Sigmoid colon (tissue), 7 donors: ENCODE measurements around the gene ZNF467. TPM values are rescaled to one million over a fixed set of nuclear protein-coding genes. Genes with fewer than 3 reads are reported as not detected.

Experiments
- DNase-seq: peaks from one replicate; pipeline ENCODE4 v3.0.0-alpha.2; 2019
- H3K27ac ChIP-seq, 4 donors: fragments of 200-600 bp; sonication (generic); one replicate each; pipeline ENCODE4 v1.5.1; 2016 to 2019; ENCODE audit warnings: mild to moderate bottlenecking in 1 of 4
- H3K27me3 ChIP-seq, 3 donors: fragments of 200-600 bp; sonication (generic); one replicate each; pipeline ENCODE4 v1.5.1; 2019; ENCODE audit warnings: mild to moderate bottlenecking in 1 of 3
- H3K36me3 ChIP-seq, 4 donors: fragments of 200-600 bp; sonication (generic); one replicate each; pipeline ENCODE4 v1.5.1; 2016 to 2019
- H3K4me1 ChIP-seq, 4 donors: fragments of 200-600 bp; sonication (generic); one replicate each; pipeline ENCODE4 v1.5.1; 2017 to 2019
- H3K4me3 ChIP-seq, 4 donors: fragments of 200-600 bp; sonication (generic); one replicate each; pipeline ENCODE4 v1.5.1; 2017 to 2019; ENCODE audit warnings: mild to moderate bottlenecking in 2 of 4, moderate library complexity in 1 of 4
- H3K9me3 ChIP-seq, 4 donors: fragments of 200-600 bp in 3 of 4; sonication (generic) in 3 of 4; one replicate each; pipeline versions ENCODE4 v1.5.1 to v1.6.1; 2013 to 2019
- EP300 ChIP-seq, 4 donors: sonication (generic); formaldehyde crosslinking; IDR thresholded peaks; one replicate each; pipeline ENCODE4 v1.6.1; 2017; ENCODE audit warnings: antibody characterized with exemption in 4 of 4
- POLR2A ChIP-seq, 2 donors: fragments of 450-650 bp; IDR thresholded peaks; one replicate each; pipeline ENCODE4 v1.6.1; 2016; ENCODE audit warnings: antibody characterized with exemption in 2 of 2, mild to moderate bottlenecking in 2 of 2, moderate library complexity in 2 of 2
- POLR2AphosphoS5 ChIP-seq, 4 donors: sonication (generic); formaldehyde crosslinking; IDR thresholded peaks; one replicate each; pipeline ENCODE4 v1.6.1; 2017; ENCODE audit warnings: antibody characterized with exemption in 4 of 4
- WGBS, 2 donors: extraction: QIAGEN DNeasy Blood & Tissue Kit; methylation state at CpG; one replicate each; pipeline ENCODE4 v1.1.7; 2013; 5-methylcytosine and 5-hydroxymethylcytosine counted together
- intact Hi-C: fragments of 100-400 bp; cut with DNase I; formaldehyde crosslinking; loops from one replicate; pipeline ENCODE4 v1.15.1; 2023
- polyA plus RNA-seq, 3 donors: library from polyadenylated mRNA; stranded (reverse); fragments of 200-250 nt; gene quantifications; one replicate each; pipeline ENCODE4 v1.2.3, GENCODE V29; 2013
- total RNA-seq, 4 donors: library from RNA; depleted of rRNA; stranded (reverse); fragments of >200 nt; gene quantifications; one replicate each; pipeline ENCODE4 v1.1.0, GENCODE V29; 2016
- TF ChIP-seq, protein P1 (sequence below), 4 experiments: fragments of 450-650 bp in 3 of 4; fragments of 200-600 bp in 1 of 4; IDR thresholded peaks; one replicate each; pipeline ENCODE4 v1.5.1; 2016 to 2019; ENCODE audit warnings: antibody characterized with exemption in 4 of 4, mild to moderate bottlenecking in 3 of 4, moderate library complexity in 2 of 4
- donor health status: healthy with polysubstance abuse.
- donor health status: Bipolar disorder and iron deficiency.
- donor health status: healthy.

The ZNF467 gene
- total and polyA plus RNA-seq, 7 donors: 3.0 to 15.7 (median 7.1) TPM

DNA sequence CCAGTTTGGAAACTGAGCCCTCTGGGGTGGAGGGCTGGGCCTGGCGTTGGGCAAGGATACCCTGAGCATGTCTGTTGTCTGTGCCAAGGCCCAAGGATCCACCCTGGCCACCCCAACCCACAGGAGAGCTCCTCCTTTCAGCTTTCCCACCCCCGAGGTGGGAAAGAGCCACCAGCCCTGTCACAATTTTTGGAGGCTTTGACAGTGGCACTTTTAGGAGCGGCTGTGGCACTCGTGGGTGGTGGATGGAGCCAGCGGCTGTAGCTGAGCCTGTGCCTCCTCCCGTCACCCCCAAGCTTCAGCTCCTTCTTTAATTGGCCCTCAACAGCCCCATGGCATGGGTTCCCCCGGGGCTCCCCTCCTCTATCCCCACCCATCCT lies 46.6 kb upstream of the ZNF467 start:
- intact Hi-C loops: no loop called here
- no peak for DNase-seq
- WGBS, 2 donors: 81 to 87% methylated on average over 7 of the region's 7 CpGs
- no peak overlapping the region for H3K27ac ChIP-seq
- TF ChIP-seq, protein P1, sequence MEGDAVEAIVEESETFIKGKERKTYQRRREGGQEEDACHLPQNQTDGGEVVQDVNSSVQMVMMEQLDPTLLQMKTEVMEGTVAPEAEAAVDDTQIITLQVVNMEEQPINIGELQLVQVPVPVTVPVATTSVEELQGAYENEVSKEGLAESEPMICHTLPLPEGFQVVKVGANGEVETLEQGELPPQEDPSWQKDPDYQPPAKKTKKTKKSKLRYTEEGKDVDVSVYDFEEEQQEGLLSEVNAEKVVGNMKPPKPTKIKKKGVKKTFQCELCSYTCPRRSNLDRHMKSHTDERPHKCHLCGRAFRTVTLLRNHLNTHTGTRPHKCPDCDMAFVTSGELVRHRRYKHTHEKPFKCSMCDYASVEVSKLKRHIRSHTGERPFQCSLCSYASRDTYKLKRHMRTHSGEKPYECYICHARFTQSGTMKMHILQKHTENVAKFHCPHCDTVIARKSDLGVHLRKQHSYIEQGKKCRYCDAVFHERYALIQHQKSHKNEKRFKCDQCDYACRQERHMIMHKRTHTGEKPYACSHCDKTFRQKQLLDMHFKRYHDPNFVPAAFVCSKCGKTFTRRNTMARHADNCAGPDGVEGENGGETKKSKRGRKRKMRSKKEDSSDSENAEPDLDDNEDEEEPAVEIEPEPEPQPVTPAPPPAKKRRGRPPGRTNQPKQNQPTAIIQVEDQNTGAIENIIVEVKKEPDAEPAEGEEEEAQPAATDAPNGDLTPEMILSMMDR (IDR thresholded peaks at IDR 0.05): no peak
- H3K9me3 ChIP-seq: no peaks in the 10 kb centered on the region
- H3K27me3 ChIP-seq: no peaks in the 10 kb centered on the region
- no peaks in the 10 kb centered on the region for H3K36me3 ChIP-seq
- no peaks in the 10 kb centered on the region for H3K4me1 ChIP-seq
- H3K4me3 ChIP-seq: no peak overlapping the region

DNA sequence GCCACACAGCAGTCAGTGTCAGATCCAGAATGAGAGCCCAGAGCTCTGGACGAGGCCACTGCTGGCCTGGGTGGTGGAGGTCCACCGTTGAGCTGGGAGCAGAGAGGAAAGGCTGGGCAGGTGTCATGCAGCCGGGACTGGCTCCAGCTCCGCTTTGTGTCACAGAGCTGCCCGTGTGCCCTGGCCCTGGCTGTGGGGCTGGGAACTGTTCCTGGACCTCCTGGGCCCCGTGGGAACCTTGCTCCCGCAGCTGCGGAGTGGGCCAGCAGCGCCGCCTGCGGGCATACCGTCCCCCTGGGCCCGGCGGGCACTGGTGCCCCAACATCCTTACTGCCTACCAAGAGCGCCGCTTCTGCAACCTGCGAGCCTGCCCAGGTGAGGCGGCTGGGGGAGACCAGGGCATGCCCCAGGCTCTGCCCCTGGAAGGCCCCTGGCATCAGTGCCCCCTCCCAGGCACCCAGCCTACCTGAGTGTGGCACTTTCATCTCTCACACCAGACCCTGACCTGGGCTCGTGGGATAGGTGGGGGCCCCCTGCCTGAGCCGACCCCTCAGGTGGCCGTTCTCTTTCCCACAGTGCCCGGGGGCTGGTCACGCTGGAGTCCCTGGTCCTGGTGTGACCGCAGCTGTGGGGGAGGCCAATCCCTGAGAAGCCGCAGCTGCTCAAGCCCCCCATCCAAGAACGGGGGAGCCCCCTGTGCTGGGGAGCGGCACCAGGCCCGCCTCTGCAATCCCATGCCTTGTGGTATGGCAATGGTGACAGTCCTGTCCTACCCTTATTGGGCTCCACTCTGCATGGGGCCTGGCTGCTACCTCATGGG lies 46.0 kb upstream of the ZNF467 start:
- 92% methylated on average over 28 of the region's 28 CpGs for WGBS, 2 donors
- DNase-seq: no peak
- TF ChIP-seq, protein P1 (IDR thresholded peaks at IDR 0.05): no peak
- TF ChIP-seq POLR2A (IDR thresholded peaks at IDR 0.05) (no peak), POLR2AphosphoS5 (IDR thresholded peaks at IDR 0.05) (no peak), EP300 (IDR thresholded peaks at IDR 0.05) (no peak)
- Histone ChIP-seq H3K9me3 (no peaks in the 10 kb centered on the region), H3K4me1 (no peaks in the 10 kb centered on the region), H3K36me3 (no peaks in the 10 kb centered on the region), H3K27ac (no peak overlapping the region), H3K27me3 (no peaks in the 10 kb centered on the region), H3K4me3 (no peak overlapping the region)
- intact Hi-C loops: no loop called here

DNA sequence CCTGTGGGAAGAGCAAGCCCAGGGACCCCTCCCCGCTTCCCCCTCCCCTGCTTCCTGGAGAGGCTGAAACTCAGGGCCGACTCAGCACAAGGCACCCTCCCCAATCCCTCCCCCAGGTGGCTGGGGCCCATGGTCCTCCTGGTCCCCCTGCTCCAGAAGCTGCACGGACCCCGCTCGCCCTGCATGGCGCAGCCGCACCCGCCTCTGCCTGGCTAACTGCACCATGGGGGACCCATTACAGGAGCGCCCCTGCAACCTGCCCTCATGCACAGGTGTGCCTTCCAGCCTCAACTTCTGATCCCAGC lies 45.1 kb upstream of the ZNF467 start:
- Histone ChIP-seq H3K36me3 (no peaks in the 10 kb centered on the region), H3K27ac (no peak overlapping the region), H3K4me1 (no peaks in the 10 kb centered on the region), H3K9me3 (no peaks in the 10 kb centered on the region), H3K27me3 (no peaks in the 10 kb centered on the region), H3K4me3 (no peak overlapping the region)
- intact Hi-C loops: no loop called here
- no peak for DNase-seq
- TF ChIP-seq EP300 (IDR thresholded peaks at IDR 0.05) (no peak), POLR2AphosphoS5 (IDR thresholded peaks at IDR 0.05) (no peak), POLR2A (IDR thresholded peaks at IDR 0.05) (no peak)
- TF ChIP-seq, protein P1 (IDR thresholded peaks at IDR 0.05): no peak
- WGBS, 2 donors: 85 to 87% methylated on average over 9 of the region's 9 CpGs

DNA sequence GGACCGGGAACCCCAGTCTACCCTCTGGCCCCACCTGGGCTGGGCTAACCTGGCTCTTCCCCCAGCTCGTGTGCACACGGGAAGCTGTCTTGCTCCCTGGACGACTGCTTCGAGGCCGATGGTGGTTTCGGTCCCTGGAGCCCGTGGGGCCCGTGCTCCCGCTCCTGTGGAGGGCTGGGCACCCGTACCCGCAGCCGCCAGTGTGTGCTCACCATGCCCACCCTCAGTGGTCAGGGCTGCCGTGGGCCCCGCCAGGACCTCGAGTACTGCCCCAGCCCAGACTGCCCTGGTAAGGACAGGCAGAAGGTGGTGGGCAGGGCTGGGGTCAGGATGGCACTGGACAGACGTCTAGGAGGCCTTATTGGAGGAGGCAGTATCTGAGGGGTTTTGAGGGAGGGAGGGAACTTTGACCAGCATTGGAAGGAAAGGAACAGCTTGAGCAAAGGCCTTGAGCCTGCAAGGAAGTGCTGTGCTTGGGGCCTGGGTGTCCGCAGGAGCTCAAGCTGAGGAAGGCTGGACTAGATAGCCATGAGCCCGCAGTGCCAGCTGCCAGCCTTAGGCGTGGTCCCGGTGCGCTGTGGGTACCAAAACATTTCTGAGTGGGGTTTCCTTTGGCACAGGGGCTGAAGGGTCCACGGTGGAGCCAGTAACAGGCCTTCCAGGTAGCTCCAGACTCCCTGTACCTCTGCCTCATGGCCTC lies 44.6 kb upstream of the ZNF467 start:
- Histone ChIP-seq H3K27me3 (no peaks in the 10 kb centered on the region), H3K4me3 (no peak overlapping the region), H3K36me3 (no peaks in the 10 kb centered on the region), H3K4me1 (no peaks in the 10 kb centered on the region), H3K27ac (no peak overlapping the region), H3K9me3 (no peaks in the 10 kb centered on the region)
- no peak for DNase-seq
- WGBS, 2 donors: 81 to 88% methylated on average over 23 of the region's 23 CpGs
- intact Hi-C loops: no loop called here
- TF ChIP-seq POLR2AphosphoS5 (IDR thresholded peaks at IDR 0.05) (no peak), EP300 (IDR thresholded peaks at IDR 0.05) (no peak), POLR2A (IDR thresholded peaks at IDR 0.05) (no peak)
- TF ChIP-seq, protein P1 (IDR thresholded peaks at IDR 0.05): no peak
